Calu3 (cell line): ENCODE measurements around the gene LGALS9. TPM values are rescaled to one million over a fixed set of nuclear protein-coding genes. Genes with fewer than 3 reads are reported as not detected.

Experiments
- BruUV-seq: library from RNA; stranded (reverse); fragments of 400-500 nt; replicated peaks from 2 replicates; lab custom pipeline; 2021; lab: Mats Ljungman, UMichigan
- CTCF ChIA-PET: fragments of 300-600 bp; sonication (Branson Sonifier 250); formaldehyde crosslinking; loops from one replicate; lab custom pipeline; 2022; ENCODE audit warnings: antibody characterized with exemption; lab: Charles Lee
- DNase-seq: peaks from one replicate; pipeline ENCODE4 v3.0.0; 2022
- H3K27ac Mint-ChIP-seq: one replicate; pipeline ENCODE4 v1.8.0; 2022; ENCODE audit warnings: mixed read lengths; ENCODE audit not compliant: unreplicated experiment
- H3K27me3 Mint-ChIP-seq: one replicate; pipeline ENCODE4 v1.8.0; 2022; ENCODE audit warnings: mixed read lengths; ENCODE audit not compliant: unreplicated experiment
- H3K36me3 Mint-ChIP-seq: one replicate; pipeline ENCODE4 v1.8.0; 2022; ENCODE audit warnings: mild to moderate bottlenecking, moderate library complexity, mixed read lengths; ENCODE audit not compliant: insufficient read depth, unreplicated experiment
- H3K4me1 Mint-ChIP-seq: one replicate; pipeline ENCODE4 v1.8.0; 2022; ENCODE audit warnings: mild to moderate bottlenecking, low read depth, mixed read lengths; ENCODE audit not compliant: unreplicated experiment
- H3K4me3 Mint-ChIP-seq: one replicate; pipeline ENCODE4 v1.8.0; 2022; ENCODE audit warnings: mild to moderate bottlenecking, low read depth, moderate library complexity, mixed read lengths; ENCODE audit not compliant: unreplicated experiment
- H3K9me3 Mint-ChIP-seq: one replicate; pipeline ENCODE4 v1.8.0; 2022; ENCODE audit warnings: low read depth, mixed read lengths; ENCODE audit not compliant: unreplicated experiment
- intact Hi-C: fragments of 100-400 bp; cut with micrococcal nuclease; formaldehyde crosslinking; loops from one replicate; pipeline ENCODE4 v1.10.0; 2022; ENCODE audit not compliant: unreplicated experiment
- total RNA-seq: library from RNA; stranded (reverse); gene quantifications from 2 replicates; pipeline ENCODE4 v1.2.3, GENCODE V29; 2022
- TF ChIP-seq, protein P1 (sequence below): fragments of 200-600 bp; IDR thresholded peaks from one replicate; pipeline ENCODE4 v1.8.0; 2022; ENCODE audit warnings: antibody characterized with exemption; ENCODE audit not compliant: unreplicated experiment

Gene LGALS9
- total RNA-seq, 1 experiment from 2014 or later = 93.1 TPM

- Mint-ChIP-seq H3K4me1 (no peaks in the 10 kb centered on the region), H3K4me3 (no peak overlapping the region), H3K27me3 (no peaks in the 10 kb centered on the region), H3K27ac (no peak overlapping the region), H3K36me3 (no peaks in the 10 kb centered on the region), H3K9me3 (no peaks in the 10 kb centered on the region)
- DNase-seq = no peak
- BruUV-seq = no TSS peak
- TF ChIP-seq, protein P1, sequence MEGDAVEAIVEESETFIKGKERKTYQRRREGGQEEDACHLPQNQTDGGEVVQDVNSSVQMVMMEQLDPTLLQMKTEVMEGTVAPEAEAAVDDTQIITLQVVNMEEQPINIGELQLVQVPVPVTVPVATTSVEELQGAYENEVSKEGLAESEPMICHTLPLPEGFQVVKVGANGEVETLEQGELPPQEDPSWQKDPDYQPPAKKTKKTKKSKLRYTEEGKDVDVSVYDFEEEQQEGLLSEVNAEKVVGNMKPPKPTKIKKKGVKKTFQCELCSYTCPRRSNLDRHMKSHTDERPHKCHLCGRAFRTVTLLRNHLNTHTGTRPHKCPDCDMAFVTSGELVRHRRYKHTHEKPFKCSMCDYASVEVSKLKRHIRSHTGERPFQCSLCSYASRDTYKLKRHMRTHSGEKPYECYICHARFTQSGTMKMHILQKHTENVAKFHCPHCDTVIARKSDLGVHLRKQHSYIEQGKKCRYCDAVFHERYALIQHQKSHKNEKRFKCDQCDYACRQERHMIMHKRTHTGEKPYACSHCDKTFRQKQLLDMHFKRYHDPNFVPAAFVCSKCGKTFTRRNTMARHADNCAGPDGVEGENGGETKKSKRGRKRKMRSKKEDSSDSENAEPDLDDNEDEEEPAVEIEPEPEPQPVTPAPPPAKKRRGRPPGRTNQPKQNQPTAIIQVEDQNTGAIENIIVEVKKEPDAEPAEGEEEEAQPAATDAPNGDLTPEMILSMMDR = no peak
- CTCF ChIA-PET = no interaction called here
- intact Hi-C loops = no loop called here
Observed at GRCh38 chr17:27586203-27586721, 44.7 kb upstream of the LGALS9 start.

DNA sequence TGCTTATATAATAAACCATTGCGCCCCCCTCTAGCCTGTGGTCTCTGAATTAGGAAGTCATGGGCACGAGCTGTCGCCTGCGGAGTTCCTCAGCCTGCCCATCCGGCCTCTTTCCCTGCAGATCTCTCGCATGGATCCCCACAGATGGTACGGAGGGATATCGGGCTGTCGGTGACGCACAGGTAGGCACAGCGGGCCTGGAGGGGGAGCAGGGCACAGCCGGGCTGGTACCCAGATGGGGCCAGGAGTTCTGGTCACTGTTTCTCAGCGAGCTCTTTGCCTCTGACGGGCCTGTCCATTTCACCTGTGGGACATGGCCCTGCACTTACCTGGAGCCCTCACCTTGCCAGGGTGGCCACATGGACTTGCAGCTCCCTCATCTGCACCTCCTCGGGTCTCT is 42.6 kb upstream of the LGALS9 start:
- BruUV-seq = no TSS peak
- Mint-ChIP-seq H3K9me3 (no peaks in the 10 kb centered on the region), H3K4me3 (no peak overlapping the region), H3K36me3 (no peaks in the 10 kb centered on the region), H3K4me1 (no peaks in the 10 kb centered on the region), H3K27ac (no peak overlapping the region), H3K27me3 (no peaks in the 10 kb centered on the region)
- CTCF ChIA-PET = no interaction called here
- no peak for DNase-seq
- TF ChIP-seq, protein P1 = no peak
- intact Hi-C loops = no loop called here

- Mint-ChIP-seq H3K27ac (no peak overlapping the region), H3K4me3 (no peak overlapping the region), H3K9me3 (no peaks in the 10 kb centered on the region), H3K36me3 (no peaks in the 10 kb centered on the region), H3K4me1 (no peaks in the 10 kb centered on the region), H3K27me3 (no peaks in the 10 kb centered on the region)
- DNase-seq = no peak
- intact Hi-C loops = no loop called here
- TF ChIP-seq, protein P1 = no peak
- BruUV-seq = no TSS peak
- CTCF ChIA-PET = no interaction called here
Observed at GRCh38 chr17:27590864-27591263, 40.1 kb upstream of the LGALS9 start.

- BruUV-seq = no TSS peak
- intact Hi-C loops = no loop called here
- DNase-seq = no peak
- no peaks in the 10 kb centered on the region for H3K9me3 Mint-ChIP-seq
- CTCF ChIA-PET = interaction anchor here (0.6 kb wide), 1 partner anchor 136 kb away, joined by 3 read pairs; the partner anchor contains the start of gene KSR1
- H3K27ac Mint-ChIP-seq = no peak overlapping the region
- H3K27me3 Mint-ChIP-seq = no peaks in the 10 kb centered on the region
- TF ChIP-seq, protein P1 = no peak
- no peak overlapping the region for H3K4me3 Mint-ChIP-seq
- no peaks in the 10 kb centered on the region for H3K36me3 Mint-ChIP-seq
- H3K4me1 Mint-ChIP-seq = no peaks in the 10 kb centered on the region
Observed at GRCh38 chr17:27591986-27592385, 39.0 kb upstream of the LGALS9 start.
